Neural progenitor cell (in vitro differentiated cells): ENCODE results near the gene TWF1. TPM values are rescaled to one million over a fixed set of nuclear protein-coding genes. Genes with fewer than 3 reads are reported as not detected.

Experiments
- DNase-seq: peaks from one replicate; pipeline ENCODE4 v3.0.0-alpha.2; 2016; ENCODE audit warnings: low spot score
- H2AFZ ChIP-seq: fragments of 200-600 bp; sonication (generic); replicated peaks from 2 replicates; pipeline ENCODE4 v1.6.1; 2016; ENCODE audit warnings: antibody characterized with exemption
- H3F3A ChIP-seq: fragments of 200-600 bp; sonication (generic); 2 replicates; pipeline ENCODE4 v1.6.1; 2016; ENCODE audit warnings: antibody characterized with exemption, low read depth
- H3K27ac ChIP-seq: fragments of 200-600 bp; sonication (generic); 2 replicates; pipeline ENCODE4 v1.5.1; 2016; ENCODE audit warnings: mild to moderate bottlenecking
- H3K27me3 ChIP-seq: fragments of 200-600 bp; sonication (generic); 2 replicates; pipeline ENCODE4 v1.6.1; 2016; ENCODE audit warnings: mild to moderate bottlenecking, moderate library complexity
- H3K36me3 ChIP-seq: fragments of 200-600 bp; sonication (generic); 2 replicates; pipeline ENCODE4 v1.5.1; 2016
- H3K4me1 ChIP-seq: fragments of 200-600 bp; sonication (generic); 2 replicates; pipeline ENCODE4 v1.6.1; 2016; ENCODE audit warnings: mixed run types
- H3K4me2 ChIP-seq: fragments of 200-600 bp; sonication (generic); 2 replicates; pipeline ENCODE4 v1.6.1; 2016
- H3K4me3 ChIP-seq: fragments of 200-600 bp; sonication (generic); 2 replicates; pipeline ENCODE4 v1.5.1; 2016
- H3K79me2 ChIP-seq: fragments of 200-600 bp; sonication (generic); 2 replicates; pipeline ENCODE4 v1.6.1; 2016; ENCODE audit warnings: low read depth
- H3K9ac ChIP-seq: fragments of 200-600 bp; sonication (generic); 2 replicates; pipeline ENCODE4 v1.6.1; 2016
- H3K9me3 ChIP-seq: fragments of 200-600 bp; sonication (generic); 2 replicates; pipeline ENCODE4 v1.5.1; 2016; ENCODE audit warnings: low read depth
- H4K20me1 ChIP-seq: fragments of 200-600 bp; sonication (generic); 2 replicates; pipeline ENCODE4 v1.6.1; 2016; ENCODE audit warnings: low read depth
- H3K27ac Mint-ChIP-seq: 3 replicates; pipeline ENCODE4 v1.8.0; 2021; ENCODE audit warnings: mixed read lengths
- H3K27me3 Mint-ChIP-seq: 2 replicates; pipeline ENCODE4 v1.8.0; 2022; ENCODE audit warnings: low read depth, mild to moderate bottlenecking, inconsistent platforms, moderate library complexity, mixed read lengths; ENCODE audit not compliant: insufficient read depth
- H3K36me3 Mint-ChIP-seq: 3 replicates; pipeline ENCODE4 v1.8.0; 2021; ENCODE audit warnings: mixed read lengths
- H3K4me1 Mint-ChIP-seq: 3 replicates; pipeline ENCODE4 v1.8.0; 2021; ENCODE audit warnings: mixed read lengths
- H3K4me3 Mint-ChIP-seq: 3 replicates; pipeline ENCODE4 v1.8.0; 2021; ENCODE audit warnings: mild to moderate bottlenecking, moderate library complexity, mixed read lengths
- H3K9me3 Mint-ChIP-seq: 3 replicates; pipeline ENCODE4 v1.8.0; 2020; ENCODE audit warnings: mixed read lengths
- EZH2 ChIP-seq: fragments of 200-600 bp; sonication (generic); IDR thresholded peaks from 2 replicates; pipeline ENCODE4 v1.6.1; 2017; ENCODE audit warnings: antibody characterized with exemption, mild to moderate bottlenecking, moderate library complexity
- EZH2phosphoT487 ChIP-seq: fragments of 200-600 bp; sonication (generic); IDR thresholded peaks from 2 replicates; pipeline ENCODE4 v1.6.1; 2017; ENCODE audit warnings: antibody characterized with exemption
- total RNA-seq: library from RNA; depleted of rRNA; stranded (reverse); fragments of >200 nt; gene quantifications from 2 replicates; pipeline ENCODE4 v1.2.3, GENCODE V29; 2015; ENCODE audit warnings: low replicate concordance
- TF ChIP-seq, protein P1 (sequence below): fragments of 200-600 bp; sonication (generic); IDR thresholded peaks from 2 replicates; pipeline ENCODE4 v1.5.1; 2017; ENCODE audit warnings: antibody characterized with exemption, mild to moderate bottlenecking

TWF1 gene
- total RNA-seq, 1 donor from 2014 or later, result 69.2 TPM

DNA sequence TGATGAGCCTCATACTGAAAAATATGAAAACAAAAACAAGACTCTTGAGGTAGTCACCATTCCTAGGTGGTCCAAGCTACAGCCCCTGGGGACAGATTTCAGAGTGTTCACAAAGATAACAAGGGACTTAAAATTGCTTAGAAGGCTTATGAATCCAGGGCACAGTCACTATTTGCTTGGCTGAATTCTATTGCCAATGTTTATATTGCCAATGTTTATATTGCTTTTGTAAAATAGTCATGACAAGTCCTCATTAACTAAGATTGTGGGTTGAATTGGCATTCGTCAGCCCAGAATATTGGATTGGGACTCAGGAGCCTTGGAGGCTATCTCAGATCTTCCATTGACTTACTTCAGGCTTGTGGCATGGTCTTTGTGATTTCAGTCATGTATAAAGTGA is 36.1 kb upstream of the TWF1 start:
- peaks cover 2% of the 10 kb centered on the region for H3K27me3 Mint-ChIP-seq
- Histone ChIP-seq H3K9me3 (no peaks in the 10 kb centered on the region), H3K27me3 (peaks cover 15% of the 10 kb centered on the region), H3F3A (no peaks in the 10 kb centered on the region), H3K27ac (no peak overlapping the region), H3K4me3 (no peak overlapping the region), H3K36me3 (no peaks in the 10 kb centered on the region), H3K9ac (no peak overlapping the region), H4K20me1 (no peaks in the 10 kb centered on the region), H3K4me1 (no peaks in the 10 kb centered on the region), H2AFZ (no peak overlapping the region), H3K4me2 (no peak overlapping the region), H3K79me2 (no peaks in the 10 kb centered on the region)
- H3K36me3 Mint-ChIP-seq, result no peaks in the 10 kb centered on the region
- no peaks in the 10 kb centered on the region for H3K9me3 Mint-ChIP-seq
- no peak overlapping the region for H3K27ac Mint-ChIP-seq
- TF ChIP-seq EZH2phosphoT487 (no peak), EZH2 (no peak)
- TF ChIP-seq, protein P1, sequence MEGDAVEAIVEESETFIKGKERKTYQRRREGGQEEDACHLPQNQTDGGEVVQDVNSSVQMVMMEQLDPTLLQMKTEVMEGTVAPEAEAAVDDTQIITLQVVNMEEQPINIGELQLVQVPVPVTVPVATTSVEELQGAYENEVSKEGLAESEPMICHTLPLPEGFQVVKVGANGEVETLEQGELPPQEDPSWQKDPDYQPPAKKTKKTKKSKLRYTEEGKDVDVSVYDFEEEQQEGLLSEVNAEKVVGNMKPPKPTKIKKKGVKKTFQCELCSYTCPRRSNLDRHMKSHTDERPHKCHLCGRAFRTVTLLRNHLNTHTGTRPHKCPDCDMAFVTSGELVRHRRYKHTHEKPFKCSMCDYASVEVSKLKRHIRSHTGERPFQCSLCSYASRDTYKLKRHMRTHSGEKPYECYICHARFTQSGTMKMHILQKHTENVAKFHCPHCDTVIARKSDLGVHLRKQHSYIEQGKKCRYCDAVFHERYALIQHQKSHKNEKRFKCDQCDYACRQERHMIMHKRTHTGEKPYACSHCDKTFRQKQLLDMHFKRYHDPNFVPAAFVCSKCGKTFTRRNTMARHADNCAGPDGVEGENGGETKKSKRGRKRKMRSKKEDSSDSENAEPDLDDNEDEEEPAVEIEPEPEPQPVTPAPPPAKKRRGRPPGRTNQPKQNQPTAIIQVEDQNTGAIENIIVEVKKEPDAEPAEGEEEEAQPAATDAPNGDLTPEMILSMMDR, result no peak
- no peak overlapping the region for H3K4me3 Mint-ChIP-seq
- no peaks in the 10 kb centered on the region for H3K4me1 Mint-ChIP-seq
- DNase-seq, result no peak

DNA sequence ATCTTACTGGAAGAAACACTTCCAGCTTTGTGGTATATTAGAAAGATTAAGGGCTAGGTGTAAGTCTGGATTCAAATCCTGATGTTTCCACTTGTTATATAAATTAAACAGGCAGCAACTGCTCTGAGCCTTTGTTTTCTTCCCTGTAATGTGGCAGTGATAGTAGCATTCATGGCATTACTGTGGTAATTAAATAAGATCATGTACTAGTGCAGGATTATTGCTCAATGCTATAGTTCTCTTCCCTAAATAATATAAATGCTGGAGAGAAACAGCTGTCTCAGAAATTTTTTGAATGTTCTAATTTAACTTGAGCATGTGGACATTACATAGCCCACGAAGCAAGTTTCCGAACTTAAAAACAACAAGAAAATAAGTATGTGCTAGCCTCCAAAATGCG is 35.1 kb upstream of the TWF1 start:
- H3K27ac ChIP-seq, result no peak overlapping the region
- no peaks in the 10 kb centered on the region for H3K79me2 ChIP-seq
- H3K4me3 Mint-ChIP-seq, result no peak overlapping the region
- no peak for DNase-seq
- no peaks in the 10 kb centered on the region for H3F3A ChIP-seq
- H3K36me3 ChIP-seq, result no peaks in the 10 kb centered on the region
- H3K27me3 ChIP-seq, result peaks cover 25% of the 10 kb centered on the region
- no peak overlapping the region for H3K27ac Mint-ChIP-seq
- no peaks in the 10 kb centered on the region for H4K20me1 ChIP-seq
- no peak overlapping the region for H3K4me2 ChIP-seq
- H3K4me3 ChIP-seq, result no peak overlapping the region
- H3K9me3 ChIP-seq, result no peaks in the 10 kb centered on the region
- no peaks in the 10 kb centered on the region for H3K36me3 Mint-ChIP-seq
- no peaks in the 10 kb centered on the region for H3K9me3 Mint-ChIP-seq
- peaks cover 3% of the 10 kb centered on the region for H3K27me3 Mint-ChIP-seq
- H3K9ac ChIP-seq, result no peak overlapping the region
- H2AFZ ChIP-seq, result no peak overlapping the region
- H3K4me1 Mint-ChIP-seq, result peaks cover 8% of the 10 kb centered on the region
- TF ChIP-seq EZH2phosphoT487, result no peak
- TF ChIP-seq, protein P1, result no peak
- no peak for TF ChIP-seq EZH2
- no peaks in the 10 kb centered on the region for H3K4me1 ChIP-seq

DNA sequence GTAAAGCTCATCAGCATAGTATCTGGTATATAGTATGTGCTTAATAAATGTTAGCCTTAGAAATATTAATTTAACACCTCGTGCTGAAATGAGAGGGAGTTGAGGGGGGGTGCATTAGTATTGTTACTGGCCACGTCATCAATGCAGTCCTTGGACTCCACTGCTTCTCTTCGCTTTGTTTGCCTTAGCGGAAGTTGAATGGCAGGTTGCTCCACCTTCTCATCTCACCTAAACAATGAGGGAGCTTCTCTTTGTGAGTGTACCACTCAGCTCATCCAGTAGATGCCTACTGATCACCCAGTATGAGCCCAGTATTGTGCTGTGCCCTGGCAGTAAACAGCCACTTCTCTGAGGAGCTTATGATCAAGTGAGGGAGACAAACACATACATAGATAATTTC is 34.2 kb upstream of the TWF1 start:
- Histone ChIP-seq H3K36me3 (no peaks in the 10 kb centered on the region), H3F3A (peaks cover 3% of the 10 kb centered on the region), H3K79me2 (no peaks in the 10 kb centered on the region), H3K4me1 (no peaks in the 10 kb centered on the region), H3K9me3 (no peaks in the 10 kb centered on the region), H3K4me3 (no peak overlapping the region), H3K27ac (no peak overlapping the region), H3K4me2 (no peak overlapping the region), H2AFZ (no peak overlapping the region), H4K20me1 (no peaks in the 10 kb centered on the region), H3K9ac (no peak overlapping the region), H3K27me3 (peaks cover 34% of the 10 kb centered on the region)
- no peak for DNase-seq
- Mint-ChIP-seq H3K9me3 (no peaks in the 10 kb centered on the region), H3K27ac (no peak overlapping the region), H3K4me1 (peaks cover 9% of the 10 kb centered on the region), H3K36me3 (no peaks in the 10 kb centered on the region), H3K27me3 (peaks cover 4% of the 10 kb centered on the region), H3K4me3 (no peak overlapping the region)
- no peak for TF ChIP-seq EZH2phosphoT487
- TF ChIP-seq EZH2, result no peak
- TF ChIP-seq, protein P1, result no peak
